Mucosa of gallbladder (tissue), 1 donor: ENCODE measurements around the gene SYNPO. TPM values are rescaled to one million over a fixed set of nuclear protein-coding genes. Genes with fewer than 3 reads are reported as not detected.

Experiments
- DNase-seq: peaks from one replicate; pipeline ENCODE4 v3.0.0-alpha.2; 2020; ENCODE audit warnings: low spot score
- total RNA-seq: library from RNA; stranded (reverse); gene quantifications from one replicate; pipeline ENCODE4 v1.2.1, GENCODE V29; 2021
- donor health status: DM: no; HTN: no; CAD: no.

Gene SYNPO
- total RNA-seq, 1 donor from 2014 or later: 123 TPM

DNA sequence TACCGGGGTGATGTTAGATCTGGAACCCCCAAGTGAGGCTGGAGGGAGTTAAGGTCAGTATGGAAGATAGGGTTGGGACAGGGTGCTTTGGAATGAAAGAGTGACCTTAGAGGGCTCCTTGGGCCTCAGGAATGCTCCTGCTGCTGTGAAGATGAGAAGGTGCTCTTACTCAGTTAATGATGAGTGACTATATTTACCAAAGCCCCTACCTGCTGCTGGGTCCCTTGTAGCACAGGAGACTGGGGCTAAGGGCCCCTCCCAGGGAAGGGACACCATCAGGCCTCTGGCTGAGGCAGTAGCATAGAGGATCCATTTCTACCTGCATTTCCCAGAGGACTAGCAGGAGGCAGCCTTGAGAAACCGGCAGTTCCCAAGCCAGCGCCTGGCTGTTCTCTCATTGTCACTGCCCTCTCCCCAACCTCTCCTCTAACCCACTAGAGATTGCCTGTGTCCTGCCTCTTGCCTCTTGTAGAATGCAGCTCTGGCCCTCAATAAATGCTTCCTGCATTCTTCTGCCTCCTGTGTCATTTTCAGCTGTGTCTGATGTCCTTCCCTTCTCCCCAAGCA is 18.3 kb downstream of the SYNPO start:
- no peak for DNase-seq

DNA sequence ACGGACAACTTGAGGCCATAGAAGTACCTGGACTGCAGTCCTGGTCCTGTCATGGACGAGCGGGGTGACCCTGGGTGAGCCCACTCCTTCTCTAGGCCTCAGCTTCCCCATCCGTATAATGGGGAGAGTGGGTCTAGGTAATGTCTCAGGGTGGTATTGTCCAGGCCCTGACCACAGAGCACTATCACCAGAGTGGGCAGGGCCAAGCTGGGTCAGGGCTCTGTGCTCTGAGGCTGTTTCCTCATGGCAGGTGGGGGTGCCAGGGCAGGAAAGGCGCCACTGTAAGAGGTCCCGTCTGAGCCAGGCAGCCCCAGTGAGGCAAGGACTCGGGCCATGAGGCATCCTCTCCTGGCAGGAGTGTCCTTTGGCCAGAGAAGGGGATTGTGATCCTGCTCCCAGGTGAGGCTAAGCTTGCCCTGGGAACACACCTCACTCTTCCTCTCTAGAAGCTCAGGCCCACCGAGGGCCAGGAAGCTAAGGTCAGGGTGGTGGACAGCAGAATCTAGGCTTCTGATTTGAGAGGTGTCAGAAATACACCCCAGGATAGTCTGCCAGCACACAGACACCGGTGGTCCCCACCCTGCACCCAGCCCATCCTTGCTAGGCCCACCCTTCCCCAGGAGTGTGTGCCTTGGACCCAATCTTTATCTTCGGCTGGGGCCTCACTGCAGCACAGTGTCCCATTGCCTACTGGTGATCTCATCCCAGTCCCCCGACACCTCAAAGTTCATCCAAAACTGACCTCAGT is 19.1 kb downstream of the SYNPO start:
- no peak for DNase-seq

DNA sequence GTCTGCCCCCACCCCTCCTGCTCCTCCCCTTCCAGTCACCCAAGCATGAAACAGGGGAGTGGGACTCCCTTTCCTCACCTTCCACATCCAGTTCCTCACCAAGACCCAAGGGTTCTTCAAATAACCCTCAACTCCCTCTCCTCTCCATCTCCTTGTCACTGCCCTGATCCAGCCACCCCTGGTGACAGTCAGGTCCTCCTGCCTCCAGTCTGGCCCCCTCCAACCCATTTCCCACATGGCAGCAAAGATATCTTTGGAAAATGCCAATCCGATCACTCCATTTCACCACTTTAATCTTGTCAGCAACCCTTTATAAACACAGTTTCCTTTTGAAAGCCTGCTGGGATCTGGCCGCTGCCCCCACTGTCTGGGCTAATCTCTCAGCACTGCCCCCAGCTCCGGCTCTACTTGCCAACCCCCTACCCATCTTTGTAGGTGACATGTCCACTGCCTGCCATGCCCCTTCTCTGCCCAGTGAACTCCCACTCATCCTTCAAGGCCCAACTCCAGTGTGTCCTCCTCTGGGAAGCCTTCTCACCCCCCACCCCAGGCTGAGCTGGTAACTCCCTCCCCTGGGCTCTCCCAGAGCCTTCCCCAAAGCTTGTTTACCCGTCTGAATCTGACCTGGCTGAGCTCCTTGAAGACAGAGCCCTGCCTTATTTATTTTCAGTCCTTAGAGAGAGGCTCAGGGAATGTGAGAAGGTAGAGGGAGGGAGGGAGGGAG is 19.8 kb downstream of the SYNPO start:
- no peak for DNase-seq

DNA sequence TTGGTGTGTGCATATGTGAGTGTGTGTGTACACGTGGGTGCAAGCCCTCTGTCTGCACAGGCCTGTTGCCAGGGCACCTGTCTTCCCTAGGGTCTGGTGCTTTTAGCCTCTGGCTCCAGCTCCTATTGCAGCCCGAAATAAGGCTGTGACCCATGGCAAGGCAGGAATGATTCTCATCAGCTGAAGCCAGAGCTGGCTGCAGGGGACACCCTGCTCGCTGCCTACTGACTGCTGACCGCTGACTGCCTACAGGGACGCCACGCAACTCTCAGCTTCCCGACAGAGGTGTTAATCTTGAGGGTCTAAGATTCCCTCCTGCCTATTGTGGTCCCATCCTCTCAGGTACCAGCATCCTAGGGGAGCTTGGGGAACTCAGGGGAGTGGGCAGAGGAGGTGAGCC is 20.6 kb downstream of the SYNPO start, which contains the start of gene MYOZ3:
MYOZ3 (plus strand) TSS at position 166 of the 400 bp plus-strand sequence. CDS start 1,691 bp downstream, outside the sequence.
- no peak for DNase-seq

DNA sequence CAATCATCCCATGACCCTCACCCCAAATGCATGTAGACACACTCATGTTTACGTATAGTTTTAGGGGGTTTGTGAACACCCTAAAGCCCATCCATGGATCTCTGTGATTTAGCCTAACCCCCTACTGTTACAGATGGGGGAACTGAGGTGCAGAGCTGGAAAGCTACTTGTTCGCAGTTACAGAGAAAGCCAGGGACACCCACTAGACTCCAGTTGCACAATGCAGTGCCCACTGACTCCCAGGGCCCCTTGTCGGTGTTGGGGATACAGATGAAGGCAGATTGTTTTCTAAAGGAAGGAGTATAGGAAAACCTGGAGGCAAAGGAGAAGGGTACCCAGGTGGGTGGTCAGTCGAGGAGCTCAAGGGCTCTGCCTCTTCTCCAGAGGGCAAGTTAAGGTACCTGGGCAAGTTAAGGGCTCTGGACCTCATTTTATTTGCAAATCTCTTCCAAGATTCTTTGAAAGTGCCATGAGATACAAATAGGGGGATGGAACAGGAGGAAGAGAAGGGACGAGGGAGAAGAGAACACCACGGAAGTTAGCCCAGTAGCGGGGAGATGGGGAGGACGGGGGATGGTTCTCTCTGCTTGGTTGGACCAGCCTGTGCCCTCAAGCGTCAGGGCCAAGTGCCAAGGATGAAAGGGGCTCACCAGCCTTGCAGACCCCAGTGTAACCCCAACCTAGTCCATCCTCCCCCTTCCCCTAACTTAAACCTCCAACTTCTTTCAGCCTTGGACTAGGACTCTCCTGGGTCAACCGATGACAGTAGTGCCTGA is 21.5 kb downstream of the SYNPO start:
- DNase-seq: no peak

DNA sequence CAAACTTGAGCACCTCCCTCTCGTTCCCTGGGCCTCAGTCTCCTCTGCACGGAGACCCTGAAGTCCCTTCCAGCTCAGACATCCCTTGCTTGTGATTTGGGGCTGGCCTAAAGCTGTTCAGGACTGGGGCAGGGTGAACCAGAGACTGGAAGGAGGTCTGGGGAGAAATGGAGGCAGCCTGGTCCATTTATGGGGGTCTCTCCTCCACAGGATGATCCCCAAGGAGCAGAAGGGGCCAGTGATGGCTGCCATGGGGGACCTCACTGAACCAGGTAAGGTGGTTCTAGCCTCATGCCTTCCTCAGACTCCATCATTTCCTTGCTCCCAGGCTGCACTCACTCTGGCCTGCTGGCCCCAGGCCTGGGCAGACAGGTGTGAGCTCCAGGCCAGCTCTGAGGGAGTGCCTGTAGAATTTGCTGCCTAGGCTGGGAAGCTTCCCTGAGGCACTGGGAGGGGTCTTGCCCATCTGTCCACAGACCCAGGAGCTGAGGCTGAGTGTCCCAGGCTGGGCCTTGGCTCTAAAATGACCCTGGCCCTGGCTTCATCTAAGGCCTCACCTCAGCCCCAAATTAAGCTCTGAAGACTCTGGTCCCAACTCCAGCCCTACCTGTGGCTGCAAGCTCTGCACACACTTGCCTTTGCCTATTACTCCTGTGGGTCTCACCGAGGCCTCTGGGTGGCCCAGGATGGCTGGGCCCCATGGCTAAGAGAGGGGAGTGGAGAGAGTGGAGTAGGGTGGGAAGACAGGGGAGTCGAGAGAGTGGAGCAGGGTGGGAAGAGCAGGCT is 22.5 kb downstream of the SYNPO start:
- no peak for DNase-seq

DNA sequence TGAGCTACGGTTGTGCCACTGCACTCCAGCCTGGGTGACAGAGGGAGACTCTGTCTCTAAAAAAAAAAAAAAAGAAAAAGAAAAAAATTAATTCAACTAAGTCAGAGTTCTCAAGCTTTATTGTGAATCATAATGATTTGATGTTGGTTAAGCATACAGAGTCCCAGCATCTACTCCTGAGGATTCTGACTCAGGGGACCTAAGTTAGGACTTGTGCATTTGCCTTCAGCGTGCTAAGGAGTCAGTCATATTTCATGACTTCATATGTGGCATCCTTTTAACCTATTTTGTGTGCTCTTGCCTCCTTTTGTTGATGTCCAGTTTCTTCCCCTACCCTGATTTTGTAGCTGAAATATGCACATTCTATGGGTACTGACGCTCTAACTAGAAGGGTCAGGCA is 23.5 kb downstream of the SYNPO start:
- no peak for DNase-seq

DNA sequence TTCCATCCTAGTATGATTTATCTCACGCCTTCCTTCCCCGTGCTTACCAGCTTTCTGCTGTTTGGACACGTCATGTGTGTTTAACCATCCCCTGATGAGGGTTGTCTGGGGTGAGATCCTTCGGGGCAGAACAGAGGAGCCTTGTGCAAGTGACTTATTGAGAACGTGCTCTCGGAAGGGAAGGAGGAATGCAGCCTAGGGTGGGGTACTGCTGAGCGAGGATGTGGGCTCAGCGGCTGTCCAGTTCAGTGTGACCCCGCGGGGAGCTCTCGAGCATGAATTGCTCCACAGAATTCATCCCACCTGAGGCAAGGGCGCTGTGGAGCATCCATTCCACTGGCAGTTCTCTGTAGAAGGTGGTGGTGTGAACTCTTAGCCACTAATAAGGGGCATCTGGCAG is 24.6 kb downstream of the SYNPO start:
- DNase-seq: no peak

DNA sequence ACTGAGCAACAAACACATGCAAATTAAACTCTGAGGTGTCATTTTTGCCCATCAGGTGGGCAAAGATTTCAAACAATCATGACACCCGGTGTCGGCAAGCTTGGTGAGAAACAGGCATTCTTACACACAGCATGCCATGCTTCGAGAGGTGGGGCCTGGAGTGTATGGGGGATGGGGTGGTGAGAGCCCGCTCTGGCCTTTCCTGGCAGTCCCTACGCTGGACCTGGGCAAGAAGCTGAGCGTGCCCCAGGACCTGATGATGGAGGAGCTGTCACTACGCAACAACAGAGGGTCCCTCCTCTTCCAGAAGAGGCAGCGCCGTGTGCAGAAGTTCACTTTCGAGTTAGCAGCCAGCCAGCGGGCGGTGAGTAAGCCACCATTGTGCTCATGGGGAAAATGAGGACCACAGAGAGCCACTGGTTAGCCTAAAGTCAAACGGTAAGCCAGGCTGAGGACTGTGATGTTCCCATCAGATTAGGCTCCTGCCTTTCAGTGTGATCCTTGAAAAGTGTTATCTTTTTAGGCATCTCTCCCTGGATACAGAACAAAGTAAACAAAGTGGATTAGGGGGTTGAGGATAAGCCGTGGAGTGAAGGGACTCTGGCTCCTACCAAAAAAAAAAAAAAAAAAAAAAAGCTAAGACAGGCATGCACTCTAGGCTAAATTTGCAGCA is 30.0 kb downstream of the SYNPO start:
- DNase-seq: no peak

DNA sequence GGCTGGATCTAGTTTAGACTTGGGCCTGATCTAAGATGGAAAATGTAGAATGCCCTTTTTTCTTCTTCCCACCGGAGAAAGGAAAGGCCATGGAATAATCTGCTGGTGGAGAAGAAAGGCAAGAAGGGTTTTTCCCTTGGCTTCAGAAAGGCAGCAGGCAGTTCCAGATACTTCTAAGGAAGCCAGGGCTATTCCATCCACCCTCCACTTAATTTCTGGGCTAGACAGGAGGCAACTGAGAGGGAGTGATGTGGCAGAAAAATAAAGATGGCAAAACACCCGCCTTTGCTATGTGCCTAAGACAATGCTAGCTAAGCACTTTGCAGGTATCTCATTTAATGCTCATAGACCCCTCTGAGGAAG is 30.5 kb downstream of the SYNPO start:
- no peak for DNase-seq

DNA sequence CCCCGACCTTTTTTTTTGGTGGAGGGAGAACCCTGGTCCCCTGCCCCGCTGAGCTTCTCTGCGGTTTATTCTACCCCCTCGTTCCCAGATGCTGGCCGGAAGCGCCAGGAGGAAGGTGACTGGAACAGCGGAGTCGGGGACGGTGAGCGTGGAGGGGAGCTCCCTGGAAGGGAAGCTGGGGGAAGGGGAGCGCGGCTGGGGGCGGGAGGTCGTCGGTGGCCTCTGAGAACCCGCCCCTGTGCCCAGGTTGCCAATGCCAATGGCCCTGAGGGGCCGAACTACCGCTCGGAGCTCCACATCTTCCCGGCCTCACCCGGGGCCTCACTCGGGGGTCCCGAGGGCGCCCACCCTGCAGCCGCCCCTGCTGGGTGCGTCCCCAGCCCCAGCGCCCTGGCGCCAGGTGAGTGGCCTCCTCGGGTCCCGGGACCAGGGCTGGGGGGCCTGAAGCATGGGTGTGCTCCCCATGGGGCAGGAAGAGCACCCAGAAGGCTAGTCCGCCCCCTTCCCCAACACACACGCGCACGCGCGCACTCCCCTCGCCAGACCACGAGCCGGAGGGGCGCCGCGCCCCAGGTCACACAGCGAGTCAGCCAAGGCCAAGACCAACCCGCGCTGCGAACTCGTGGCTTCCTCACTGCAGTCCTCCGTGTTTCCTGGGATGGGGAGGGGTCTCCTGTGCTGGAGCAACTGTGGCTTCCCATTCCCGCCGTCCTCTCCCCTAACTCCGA is 31.2 kb downstream of the SYNPO start:
- no peak for DNase-seq

DNA sequence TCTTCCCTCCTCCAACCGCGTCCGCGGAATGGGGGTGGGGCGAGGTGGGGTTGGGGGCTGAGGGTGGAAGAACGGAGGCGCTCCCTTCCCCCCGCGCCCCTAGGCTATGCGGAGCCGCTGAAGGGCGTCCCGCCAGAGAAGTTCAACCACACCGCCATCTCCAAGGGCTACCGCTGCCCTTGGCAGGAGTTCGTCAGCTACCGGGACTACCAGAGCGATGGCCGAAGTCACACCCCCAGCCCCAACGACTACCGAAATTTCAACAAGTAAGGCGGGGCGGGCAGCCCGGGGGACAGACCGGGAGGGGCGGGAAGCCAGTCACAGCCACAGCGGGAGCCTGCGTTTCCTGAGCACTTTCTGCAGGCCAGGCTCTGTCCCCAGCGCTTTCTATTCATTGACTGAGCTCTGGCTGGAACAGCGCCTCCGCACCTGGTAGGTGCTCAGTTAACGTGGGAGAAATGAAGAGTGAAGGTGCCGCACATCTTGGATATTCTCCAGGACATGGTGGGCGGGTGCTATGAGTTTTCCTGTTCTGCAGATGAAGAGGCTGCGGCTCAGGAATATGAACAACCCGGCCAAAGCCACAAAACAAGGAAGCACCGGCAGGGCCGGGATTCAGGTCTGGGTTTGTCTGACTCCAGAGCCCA is 31.9 kb downstream of the SYNPO start:
- DNase-seq: no peak

DNA sequence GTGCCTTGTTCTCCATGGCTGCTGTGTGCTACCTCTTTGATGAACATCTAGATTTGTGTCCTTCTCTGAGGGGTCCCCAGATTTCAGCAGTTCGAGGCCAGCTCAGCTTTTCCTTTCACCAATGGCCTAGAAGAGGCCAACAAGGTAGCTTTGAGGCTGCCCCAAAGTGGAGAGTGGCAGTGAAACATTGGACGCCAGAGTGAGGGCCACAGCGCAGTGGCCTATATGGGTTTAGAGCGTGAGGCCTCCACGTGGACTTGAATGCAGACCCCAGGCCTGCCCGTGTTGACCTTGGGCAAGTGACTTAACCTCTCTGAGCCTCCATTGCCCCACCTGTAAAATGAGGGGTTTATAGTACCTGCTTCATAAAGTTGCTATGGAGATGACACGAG is 32.4 kb downstream of the SYNPO start:
- no peak for DNase-seq

DNA sequence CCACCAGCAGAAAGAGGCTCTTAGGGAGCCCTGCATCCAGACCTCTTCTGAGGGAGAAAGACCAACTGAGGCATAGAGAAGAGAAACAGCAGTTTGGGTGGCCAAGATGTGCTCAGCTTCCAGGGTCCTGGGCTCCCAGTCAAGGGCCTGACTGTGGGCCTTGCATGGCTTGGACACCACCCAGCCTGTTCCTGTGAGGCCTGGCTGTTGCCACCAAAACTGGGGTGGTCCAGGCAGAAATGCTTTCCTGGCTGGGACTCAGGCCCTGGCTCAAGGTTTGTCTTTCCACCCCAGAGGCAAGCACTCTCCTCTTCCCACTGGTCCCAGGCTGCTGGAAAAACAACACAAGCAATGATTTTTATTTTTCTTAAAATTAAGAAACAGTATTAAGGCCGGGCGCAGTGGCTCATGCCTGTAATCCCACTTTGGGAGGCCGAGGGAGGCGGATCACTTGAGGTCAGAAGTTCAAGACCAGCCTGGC is 33.9 kb downstream of the SYNPO start:
- peak; percentile 49 for DNase-seq

DNA sequence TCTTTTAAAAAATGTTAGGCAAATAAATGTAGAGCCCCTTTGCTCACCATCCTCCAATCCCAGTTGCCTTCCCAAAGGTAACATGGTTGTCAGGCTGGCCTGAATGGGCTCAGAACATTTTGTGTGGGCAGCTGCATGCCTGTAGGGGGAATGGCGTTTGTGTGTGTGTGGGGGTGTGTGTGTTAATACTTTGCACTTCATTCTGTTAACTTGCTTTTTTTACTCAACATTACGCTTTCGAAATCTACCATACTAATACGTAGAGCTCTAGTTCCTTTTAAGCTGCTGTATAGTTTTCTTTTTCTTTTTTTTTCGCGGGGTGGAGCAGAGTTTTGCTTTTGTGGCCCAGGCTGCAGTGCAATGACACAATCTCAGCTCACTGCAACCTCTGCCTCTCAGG is 34.6 kb downstream of the SYNPO start:
- no peak for DNase-seq

DNA sequence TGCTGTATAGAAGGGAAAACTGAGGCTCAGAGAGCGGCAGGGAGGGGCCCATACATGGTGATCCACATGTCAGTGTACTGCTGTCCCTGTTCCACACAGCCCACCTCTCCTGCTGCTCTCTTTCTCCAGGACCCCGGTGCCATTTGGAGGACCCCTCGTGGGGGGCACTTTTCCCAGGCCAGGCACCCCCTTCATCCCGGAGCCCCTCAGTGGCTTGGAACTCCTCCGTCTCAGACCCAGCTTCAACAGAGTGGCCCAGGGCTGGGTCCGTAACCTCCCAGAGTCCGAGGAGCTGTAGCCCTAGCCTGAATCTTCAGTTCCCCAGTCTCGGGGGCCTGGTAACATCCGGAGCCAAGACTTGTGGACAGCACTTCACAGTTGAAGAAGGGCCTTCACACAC is 36.1 kb downstream of the SYNPO start:
- no peak for DNase-seq

DNA sequence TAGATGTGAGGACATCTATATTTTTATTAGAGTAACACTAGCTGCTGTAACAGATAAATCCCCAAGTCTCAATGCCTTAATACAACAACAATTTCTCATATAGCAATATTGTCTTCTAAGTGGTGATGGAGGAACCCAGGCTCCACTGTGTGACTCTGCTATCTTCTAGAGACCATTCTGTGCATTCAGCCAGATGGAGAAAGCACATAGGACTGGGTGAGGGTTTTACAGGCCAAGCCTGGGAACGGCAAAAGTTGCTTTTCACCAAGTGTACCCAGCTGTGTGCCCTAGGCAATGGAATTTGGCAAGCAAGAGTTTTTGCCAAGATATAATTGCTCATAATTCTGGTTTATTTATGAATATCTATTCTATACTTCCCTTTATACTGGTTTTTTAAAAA is 48.7 kb downstream of the SYNPO start:
- no peak for DNase-seq

DNA sequence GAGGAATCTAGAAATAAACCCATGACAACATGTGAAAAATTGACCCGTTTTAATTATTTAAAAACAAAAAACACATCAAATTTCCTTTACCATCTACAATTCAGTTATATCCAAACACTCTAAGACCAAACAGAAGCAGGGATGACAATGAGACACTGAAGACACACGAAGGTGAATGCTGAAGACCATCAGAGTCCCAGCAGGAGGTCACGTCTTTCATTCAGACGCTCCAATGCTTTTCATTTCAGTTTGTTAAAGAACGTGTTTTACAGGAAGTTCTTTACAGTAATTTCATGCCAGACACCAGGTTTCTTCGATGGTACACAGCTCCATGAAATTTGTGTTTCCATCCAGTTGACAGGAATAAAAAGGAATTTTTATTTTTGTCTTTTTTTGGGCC is 50.3 kb downstream of the SYNPO start:
- no peak for DNase-seq

DNA sequence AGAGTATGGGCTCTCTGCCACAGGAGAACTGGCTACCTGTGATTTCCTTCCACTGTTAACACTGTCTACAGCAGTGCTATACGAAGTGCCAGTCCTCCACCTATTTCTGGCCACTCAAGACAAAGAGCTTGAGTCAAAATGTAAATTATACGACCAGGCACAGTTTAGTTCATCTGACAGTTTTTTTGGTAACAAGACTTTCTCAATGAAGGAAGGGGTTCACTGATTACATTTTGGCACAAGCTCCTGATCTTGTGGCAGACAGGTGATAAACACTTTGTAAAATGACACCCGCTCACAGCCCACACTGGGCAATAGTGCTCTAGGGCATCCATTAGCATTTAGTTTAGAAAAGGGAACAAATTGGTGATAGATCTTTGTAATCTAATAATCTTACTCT is 51.8 kb downstream of the SYNPO start:
- DNase-seq: no peak

DNA sequence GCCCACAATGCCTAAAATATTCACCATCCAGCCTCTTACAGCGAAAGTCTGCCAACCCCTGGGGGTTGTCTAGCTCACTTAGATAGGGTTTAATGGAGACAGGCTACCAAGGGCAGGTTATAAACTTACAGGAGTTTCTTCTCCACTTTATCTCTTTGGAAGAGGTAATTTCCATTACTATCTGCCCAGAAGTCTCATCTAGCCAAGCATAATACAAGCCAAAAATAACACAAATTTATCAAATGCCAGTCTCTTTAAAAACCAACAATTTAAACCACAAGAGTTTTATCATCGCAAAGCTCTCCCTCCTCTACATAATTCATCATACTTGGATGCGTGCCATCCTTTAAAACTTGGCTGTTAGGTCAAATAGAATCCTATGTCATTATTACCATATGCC is 54.2 kb downstream of the SYNPO start:
- no peak for DNase-seq
